ENCODE measurements around the gene SYT5. TPM values are rescaled to one million over a fixed set of nuclear protein-coding genes. Genes with fewer than 3 reads are reported as not detected.
A peak's percentile ranks its signal among the peaks of the same experiment; 100 is the strongest.

Gene SYT5
- total and polyA plus RNA-seq, 9 of the 15 experiments (the other 6 are each of a cell fraction or from before 2014, with no cell fraction given), result 1.3 to 20.9 (median 8.8) TPM

GRCh38 chr19:55160128-55160985 lies 19.7 kb downstream of the SYT5 start (continued):
- TF ChIP-seq, protein P1, sequence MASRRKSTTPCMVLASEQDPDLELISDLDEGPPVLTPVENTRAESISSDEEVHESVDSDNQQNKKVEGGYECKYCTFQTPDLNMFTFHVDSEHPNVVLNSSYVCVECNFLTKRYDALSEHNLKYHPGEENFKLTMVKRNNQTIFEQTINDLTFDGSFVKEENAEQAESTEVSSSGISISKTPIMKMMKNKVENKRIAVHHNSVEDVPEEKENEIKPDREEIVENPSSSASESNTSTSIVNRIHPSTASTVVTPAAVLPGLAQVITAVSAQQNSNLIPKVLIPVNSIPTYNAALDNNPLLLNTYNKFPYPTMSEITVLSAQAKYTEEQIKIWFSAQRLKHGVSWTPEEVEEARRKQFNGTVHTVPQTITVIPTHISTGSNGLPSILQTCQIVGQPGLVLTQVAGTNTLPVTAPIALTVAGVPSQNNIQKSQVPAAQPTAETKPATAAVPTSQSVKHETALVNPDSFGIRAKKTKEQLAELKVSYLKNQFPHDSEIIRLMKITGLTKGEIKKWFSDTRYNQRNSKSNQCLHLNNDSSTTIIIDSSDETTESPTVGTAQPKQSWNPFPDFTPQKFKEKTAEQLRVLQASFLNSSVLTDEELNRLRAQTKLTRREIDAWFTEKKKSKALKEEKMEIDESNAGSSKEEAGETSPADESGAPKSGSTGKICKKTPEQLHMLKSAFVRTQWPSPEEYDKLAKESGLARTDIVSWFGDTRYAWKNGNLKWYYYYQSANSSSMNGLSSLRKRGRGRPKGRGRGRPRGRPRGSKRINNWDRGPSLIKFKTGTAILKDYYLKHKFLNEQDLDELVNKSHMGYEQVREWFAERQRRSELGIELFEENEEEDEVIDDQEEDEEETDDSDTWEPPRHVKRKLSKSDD (conservative IDR thresholded peaks at IDR 0.05; ENCODE audit: low read length), result no peak
- no peak for TF ChIP-seq ZBTB40 (IDR thresholded peaks at IDR 0.05)
- TF ChIP-seq ZBTB40 (CRISPR knock-in tag; IDR thresholded peaks at IDR 0.05), result no peak
- TF ChIP-seq TCFL5 (CRISPR knock-in tag; conservative IDR thresholded peaks at IDR 0.05), result no peak
- 0 out of 2 replicates have a peak, but pooled peaks have one; percentile 22 for TF ChIP-seq GMEB1 (CRISPR knock-in tag; IDR thresholded peaks at IDR 0.05)
- 0 out of 2 replicates have a peak, but pooled peaks have one; percentile 20 for TF ChIP-seq ZKSCAN1 (IDR thresholded peaks at IDR 0.05; ENCODE audit: low read depth, low read length)
- no peak; a peak in 1 of 4 replicates for TF ChIP-seq ETV6 (IDR thresholded peaks at IDR 0.05; ENCODE audit: borderline replicate concordance in 1 of 2, low read depth in 2 of 2, low read length in 1 of 2)
- no peak for TF ChIP-seq ETV6 (CRISPR knock-in tag; IDR thresholded peaks at IDR 0.05; ENCODE audit: borderline replicate concordance)
- TF ChIP-seq, protein P2, sequence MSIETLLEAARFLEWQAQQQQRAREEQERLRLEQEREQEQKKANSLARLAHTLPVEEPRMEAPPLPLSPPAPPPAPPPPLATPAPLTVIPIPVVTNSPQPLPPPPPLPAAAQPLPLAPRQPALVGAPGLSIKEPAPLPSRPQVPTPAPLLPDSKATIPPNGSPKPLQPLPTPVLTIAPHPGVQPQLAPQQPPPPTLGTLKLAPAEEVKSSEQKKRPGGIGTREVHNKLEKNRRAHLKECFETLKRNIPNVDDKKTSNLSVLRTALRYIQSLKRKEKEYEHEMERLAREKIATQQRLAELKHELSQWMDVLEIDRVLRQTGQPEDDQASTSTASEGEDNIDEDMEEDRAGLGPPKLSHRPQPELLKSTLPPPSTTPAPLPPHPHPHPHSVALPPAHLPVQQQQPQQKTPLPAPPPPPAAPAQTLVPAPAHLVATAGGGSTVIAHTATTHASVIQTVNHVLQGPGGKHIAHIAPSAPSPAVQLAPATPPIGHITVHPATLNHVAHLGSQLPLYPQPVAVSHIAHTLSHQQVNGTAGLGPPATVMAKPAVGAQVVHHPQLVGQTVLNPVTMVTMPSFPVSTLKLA (conservative IDR thresholded peaks at IDR 0.05), result peak; percentile 94 to 96
